C4-2B (cell line): ENCODE results near the gene PARP1.

Source experiments
- ZFX ChIP-seq: fragments of 450-650 bp; IDR thresholded peaks from 2 replicates; pipeline ENCODE4 v1.6.1; 2017
- TF ChIP-seq, protein P1 (sequence below): fragments of 450-650 bp; conservative IDR thresholded peaks from 2 replicates; pipeline ENCODE4 v1.5.1; 2017; ENCODE audit warnings: mild to moderate bottlenecking

DNA sequence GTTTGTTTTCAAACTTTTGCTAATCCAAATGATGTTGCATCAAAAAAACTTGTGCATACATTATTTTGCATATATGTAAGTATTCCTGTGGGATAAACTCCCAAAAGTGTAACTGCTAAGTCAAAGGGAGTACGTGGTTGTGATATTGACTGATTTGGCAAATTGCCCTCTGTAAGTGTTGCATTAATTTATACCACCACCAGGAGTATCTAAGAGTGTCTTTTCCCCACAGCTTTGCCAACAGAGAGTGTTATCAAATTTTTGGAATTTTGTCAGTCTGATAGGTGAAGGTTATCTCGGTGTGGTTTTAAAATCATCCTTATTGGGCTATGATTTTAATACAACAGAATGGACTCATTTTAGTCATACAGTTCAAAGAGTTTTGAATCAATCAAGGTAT is 30.1 kb upstream of the PARP1 start:
- TF ChIP-seq, protein P1, sequence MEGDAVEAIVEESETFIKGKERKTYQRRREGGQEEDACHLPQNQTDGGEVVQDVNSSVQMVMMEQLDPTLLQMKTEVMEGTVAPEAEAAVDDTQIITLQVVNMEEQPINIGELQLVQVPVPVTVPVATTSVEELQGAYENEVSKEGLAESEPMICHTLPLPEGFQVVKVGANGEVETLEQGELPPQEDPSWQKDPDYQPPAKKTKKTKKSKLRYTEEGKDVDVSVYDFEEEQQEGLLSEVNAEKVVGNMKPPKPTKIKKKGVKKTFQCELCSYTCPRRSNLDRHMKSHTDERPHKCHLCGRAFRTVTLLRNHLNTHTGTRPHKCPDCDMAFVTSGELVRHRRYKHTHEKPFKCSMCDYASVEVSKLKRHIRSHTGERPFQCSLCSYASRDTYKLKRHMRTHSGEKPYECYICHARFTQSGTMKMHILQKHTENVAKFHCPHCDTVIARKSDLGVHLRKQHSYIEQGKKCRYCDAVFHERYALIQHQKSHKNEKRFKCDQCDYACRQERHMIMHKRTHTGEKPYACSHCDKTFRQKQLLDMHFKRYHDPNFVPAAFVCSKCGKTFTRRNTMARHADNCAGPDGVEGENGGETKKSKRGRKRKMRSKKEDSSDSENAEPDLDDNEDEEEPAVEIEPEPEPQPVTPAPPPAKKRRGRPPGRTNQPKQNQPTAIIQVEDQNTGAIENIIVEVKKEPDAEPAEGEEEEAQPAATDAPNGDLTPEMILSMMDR, result peak; percentile 55; the same call in 1 of the 2 replicates
- TF ChIP-seq ZFX, result no peak
